ENCODE measurements around the gene KIF1B. TPM values are rescaled to one million over a fixed set of nuclear protein-coding genes. Genes with fewer than 3 reads are reported as not detected.

KIF1B gene
- total and polyA plus RNA-seq, 4 donors, result 8.4 to 40.9 (median 8.9) TPM

GRCh38 chr1:10421637-10422036, 211.3 kb downstream of the KIF1B start:
- TF ChIP-seq JUND (IDR thresholded peaks at IDR 0.05) (no peak), ZBTB33 (IDR thresholded peaks at IDR 0.05) (no peak), SP1 (IDR thresholded peaks at IDR 0.05) (no peak)
- Histone ChIP-seq H3K27me3 (ENCODE audit: control insufficient read depth in 4 of 4, insufficient read depth in 4 of 4, low read length in 3 of 4) (no peaks in the 10 kb centered on the region), H3K36me3 (ENCODE audit: control insufficient read depth in 4 of 4, insufficient read depth in 3 of 4, low read depth in 1 of 4, low read length in 3 of 4) (peaks cover 12 to 37% (median 32%) of the 10 kb centered on the region in 4 donors), H3K27ac (ENCODE audit: low read depth in 1 of 2, low read length in 2 of 2) (no peak overlapping the region), H3K9ac (ENCODE audit: low read depth in 1 of 2, low read length in 2 of 2) (no peak overlapping the region), H3K4me1 (ENCODE audit: control insufficient read depth in 4 of 4, insufficient read depth in 4 of 4, low read length in 3 of 4) (no peaks in the 10 kb centered on the region), H3K4me3 (ENCODE audit: low read depth in 1 of 3, low read length in 3 of 3) (no peak overlapping the region), H3K9me3 (ENCODE audit: control insufficient read depth in 4 of 4, low read length in 3 of 4) (no peaks in the 10 kb centered on the region)
- WGBS, result 99% methylated on average over 5 of the region's 5 CpGs
- no peak for DNase-seq (ENCODE audit: low spot score)

- no peak overlapping the region for H3K27ac ChIP-seq (ENCODE audit: low read depth in 1 of 2, low read length in 2 of 2)
- DNase-seq (ENCODE audit: low spot score), result no peak
- H3K36me3 ChIP-seq (ENCODE audit: control insufficient read depth in 4 of 4, insufficient read depth in 3 of 4, low read depth in 1 of 4, low read length in 3 of 4), result peaks cover 9 to 17% (median 14%) of the 10 kb centered on the region in 4 donors
- H3K27me3 ChIP-seq (ENCODE audit: control insufficient read depth in 4 of 4, insufficient read depth in 4 of 4, low read length in 3 of 4), result no peaks in the 10 kb centered on the region
- H3K4me3 ChIP-seq (ENCODE audit: low read depth in 1 of 3, low read length in 3 of 3), result no peak overlapping the region
- TF ChIP-seq CTCF (IDR thresholded peaks at IDR 0.05; ENCODE audit: low read depth, low read length, missing input control) (no peak), FOXA1 (IDR thresholded peaks at IDR 0.05) (no peak), REST (IDR thresholded peaks at IDR 0.05) (no peak), RXRA (IDR thresholded peaks at IDR 0.05) (peak in 1 of 2 donors; percentile 12)
- H3K4me1 ChIP-seq (ENCODE audit: control insufficient read depth in 4 of 4, insufficient read depth in 4 of 4, low read length in 3 of 4), result peaks cover 0 to 3% (median 0%) of the 10 kb centered on the region in 4 donors
- H3K9me3 ChIP-seq (ENCODE audit: control insufficient read depth in 4 of 4, low read length in 3 of 4), result no peaks in the 10 kb centered on the region
- WGBS, result 53% methylated on average over 9 of the region's 9 CpGs
- no peak overlapping the region for H3K9ac ChIP-seq (ENCODE audit: low read depth in 1 of 2, low read length in 2 of 2)
Measured at GRCh38 chr1:10424034-10424433, 213.7 kb downstream of the KIF1B start.

- Histone ChIP-seq H3K4me3 (ENCODE audit: low read depth in 1 of 3, low read length in 3 of 3) (no peak overlapping the region), H3K36me3 (ENCODE audit: control insufficient read depth in 4 of 4, insufficient read depth in 3 of 4, low read depth in 1 of 4, low read length in 3 of 4) (peaks cover 3 to 12% (median 8%) of the 10 kb centered on the region in 4 donors), H3K4me1 (ENCODE audit: control insufficient read depth in 4 of 4, insufficient read depth in 4 of 4, low read length in 3 of 4) (peaks cover 0 to 3% (median 0%) of the 10 kb centered on the region in 4 donors), H3K27me3 (ENCODE audit: control insufficient read depth in 4 of 4, insufficient read depth in 4 of 4, low read length in 3 of 4) (no peaks in the 10 kb centered on the region), H3K9ac (ENCODE audit: low read depth in 1 of 2, low read length in 2 of 2) (no peak overlapping the region), H3K9me3 (ENCODE audit: control insufficient read depth in 4 of 4, low read length in 3 of 4) (no peaks in the 10 kb centered on the region), H3K27ac (ENCODE audit: low read depth in 1 of 2, low read length in 2 of 2) (no peak overlapping the region)
- no peak for DNase-seq (ENCODE audit: low spot score)
- WGBS, result 77% methylated on average over 8 of the region's 8 CpGs
- TF ChIP-seq MAX (IDR thresholded peaks at IDR 0.05), result no peak
- TF ChIP-seq RXRA (IDR thresholded peaks at IDR 0.05), result no peak
- no peak for TF ChIP-seq ZBTB33 (IDR thresholded peaks at IDR 0.05)
- no peak for TF ChIP-seq JUND (IDR thresholded peaks at IDR 0.05)
- no peak for TF ChIP-seq FOXA1 (IDR thresholded peaks at IDR 0.05)
- TF ChIP-seq SP1 (IDR thresholded peaks at IDR 0.05), result no peak
- TF ChIP-seq EGR1 (IDR thresholded peaks at IDR 0.05; ENCODE audit: low read depth in 2 of 2), result no peak
- TF ChIP-seq GABPA (IDR thresholded peaks at IDR 0.05 in 1 of 2, conservative IDR thresholded peaks at IDR 0.05 in 1 of 2), result no peak
- TF ChIP-seq CTCF (IDR thresholded peaks at IDR 0.05; ENCODE audit: low read depth, low read length, missing input control), result no peak
- TF ChIP-seq NR2F2 (IDR thresholded peaks at IDR 0.05), result no peak
Measured at GRCh38 chr1:10424651-10425050, 214.3 kb downstream of the KIF1B start.

Measured in liver (tissue), 9 donors.